NCI-H2107 treated with DMSO at 0.1 percent for 48 hours (cell line): ENCODE results near the gene SDR42E1.
A peak's percentile ranks its signal among the peaks of the same experiment; 100 is the strongest.
"Not testable (repeated sequence)": the region's sequence is repeated elsewhere in the genome, so short reads cannot be mapped to it uniquely, and the experiment has no call there.

Experiments
- DNase-seq: peaks from one replicate; lab custom pipeline; 2025; ENCODE audit not compliant: unreplicated experiment; lab: John Stamatoyannopoulos, UW

SDR42E1 gene

DNA sequence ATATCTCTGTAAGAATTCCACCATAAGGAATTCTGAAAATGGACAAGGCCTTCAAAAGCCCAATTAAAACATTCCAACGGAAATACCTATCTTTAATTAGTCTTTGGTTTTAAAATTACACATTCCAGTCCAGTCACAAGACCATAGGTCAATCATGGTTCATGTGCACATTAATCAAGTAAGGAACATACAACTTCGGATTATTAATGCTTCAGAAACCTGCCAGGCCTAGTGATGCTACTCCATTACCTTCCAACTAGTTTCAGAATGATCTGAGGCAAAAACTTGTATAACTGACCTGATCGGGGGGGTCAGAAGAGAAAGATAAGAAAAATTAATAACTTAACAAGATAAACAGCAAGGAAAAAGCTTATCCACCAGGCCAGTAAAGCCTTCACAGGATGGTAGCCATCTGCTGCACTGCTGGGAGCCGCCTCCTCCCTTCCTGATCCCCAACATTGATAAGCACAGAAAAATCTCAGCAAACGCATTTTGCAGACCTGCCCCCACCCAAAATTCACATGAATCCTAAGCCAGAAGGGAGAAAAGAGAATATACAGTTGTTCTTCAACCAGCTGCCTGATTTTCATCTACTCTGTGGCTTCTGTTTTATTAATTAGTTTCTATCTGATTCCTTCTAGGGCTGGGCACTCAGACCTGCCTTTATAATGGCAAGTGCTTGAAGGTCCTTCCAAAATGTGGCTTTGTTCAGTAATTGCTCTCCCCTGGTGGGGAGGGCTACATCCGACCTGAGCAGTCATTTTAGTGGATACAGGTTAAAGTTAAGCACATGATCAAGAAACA, 6.0 kb downstream of the SDR42E1 start:
- no peak for DNase-seq

- DNase-seq = no peak
Measured at GRCh38 chr16:82004601-82005000, 6.7 kb downstream of the SDR42E1 start.

DNA sequence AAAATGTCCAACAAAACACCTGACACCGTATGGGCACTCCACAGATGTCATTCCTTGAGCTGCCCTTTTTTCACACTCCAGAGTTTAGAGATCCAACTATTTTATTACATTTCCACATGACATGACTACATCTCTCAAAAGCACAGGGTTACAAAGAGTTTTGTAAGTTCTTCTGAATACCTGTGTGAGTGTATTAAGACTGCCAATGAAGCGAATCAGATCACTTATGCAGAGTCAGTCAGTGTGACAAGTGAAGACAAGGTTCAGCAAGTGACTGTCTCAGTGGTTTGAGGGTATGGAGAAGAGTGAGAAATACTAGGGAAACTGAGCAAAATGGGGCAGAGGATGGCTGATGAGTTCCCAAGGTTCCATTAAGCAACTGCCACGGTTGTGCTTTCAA, 8.4 kb downstream of the SDR42E1 start:
- DNase-seq = no peak

GRCh38 chr16:81997738-81998137, 13.5 kb downstream of the SDR42E1 start:
- DNase-seq = no peak

DNA sequence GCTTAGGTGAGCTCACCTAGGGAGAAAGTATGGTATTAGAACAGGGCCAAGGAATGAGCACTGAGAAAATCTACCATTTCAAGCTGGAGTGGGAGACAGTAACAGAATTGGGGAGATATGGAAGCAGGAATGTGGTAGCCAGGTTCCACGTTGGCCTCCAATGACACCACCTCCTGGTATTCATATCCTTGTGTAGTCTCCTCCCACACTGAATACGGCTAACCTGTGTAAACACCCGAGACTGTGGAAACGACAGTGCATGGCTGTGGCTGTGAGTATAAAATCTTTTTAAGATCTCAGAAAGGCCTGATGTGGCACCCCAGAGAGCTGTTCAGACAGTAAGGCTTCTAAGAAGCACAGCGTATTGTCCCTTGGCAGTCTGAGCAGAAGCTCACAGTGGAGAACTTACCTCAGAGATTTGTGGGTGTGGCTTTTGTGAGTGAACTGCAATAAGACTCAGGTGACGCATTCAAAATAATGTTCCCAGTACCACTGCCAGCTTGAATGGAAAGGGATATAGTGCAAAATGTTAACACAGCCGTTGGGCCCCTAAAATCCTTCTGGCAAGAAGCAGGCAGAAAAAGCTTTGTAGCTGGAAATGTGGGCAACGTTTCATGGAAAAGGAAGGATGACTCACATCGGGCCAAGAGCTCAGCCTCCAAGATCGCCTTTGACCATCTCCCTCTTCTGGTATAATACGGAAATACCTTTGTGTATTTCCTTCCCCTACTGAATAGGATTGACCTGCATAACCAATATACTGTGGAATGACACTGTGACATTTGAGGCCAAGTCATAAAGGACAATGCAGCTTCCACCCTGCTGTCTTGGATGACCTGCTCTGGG, 14.4 kb downstream of the SDR42E1 start:
- no peak for DNase-seq

- no peak for DNase-seq
Measured at GRCh38 chr16:81995651-81996050, 15.6 kb downstream of the SDR42E1 start.

DNA sequence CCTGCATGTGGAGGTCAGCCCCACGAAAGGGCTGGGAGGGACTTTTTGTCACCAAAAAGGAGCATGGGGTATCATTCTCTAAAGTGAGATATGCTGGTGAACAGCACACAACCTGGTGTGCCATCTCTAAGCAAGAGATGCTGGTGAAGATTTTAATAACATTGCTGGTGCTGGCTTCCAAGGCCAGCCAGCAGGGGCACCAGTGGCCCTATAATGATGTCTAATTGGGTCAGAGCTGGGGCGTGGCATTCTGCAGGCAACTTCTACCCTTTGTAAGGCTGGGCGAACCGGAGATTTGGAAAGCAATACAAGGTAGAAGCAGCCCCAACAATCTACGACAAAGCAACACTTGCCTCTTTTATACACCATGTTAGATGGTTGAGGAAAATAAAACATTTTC, 16.8 kb downstream of the SDR42E1 start:
- DNase-seq = no peak

DNA sequence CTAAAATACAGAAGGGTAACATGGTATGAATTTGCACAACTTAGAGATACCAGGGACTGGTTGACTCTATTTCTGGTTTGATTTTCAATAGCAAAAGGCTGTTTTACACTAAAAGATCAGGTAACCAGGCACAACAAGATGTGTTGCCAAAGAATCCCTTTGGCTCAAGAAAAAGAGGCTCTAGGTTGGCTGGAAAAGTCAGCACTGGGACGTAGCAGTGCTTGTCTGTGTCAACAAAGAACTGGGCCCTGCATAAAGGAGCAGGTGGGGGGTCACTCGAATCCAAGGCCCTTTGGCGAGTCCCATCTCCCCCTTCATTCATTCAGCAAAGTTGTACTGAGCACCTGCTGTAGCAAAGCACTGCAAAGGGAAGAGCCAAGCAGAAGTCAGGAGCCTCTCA, 18.4 kb downstream of the SDR42E1 start:
- no peak for DNase-seq

DNA sequence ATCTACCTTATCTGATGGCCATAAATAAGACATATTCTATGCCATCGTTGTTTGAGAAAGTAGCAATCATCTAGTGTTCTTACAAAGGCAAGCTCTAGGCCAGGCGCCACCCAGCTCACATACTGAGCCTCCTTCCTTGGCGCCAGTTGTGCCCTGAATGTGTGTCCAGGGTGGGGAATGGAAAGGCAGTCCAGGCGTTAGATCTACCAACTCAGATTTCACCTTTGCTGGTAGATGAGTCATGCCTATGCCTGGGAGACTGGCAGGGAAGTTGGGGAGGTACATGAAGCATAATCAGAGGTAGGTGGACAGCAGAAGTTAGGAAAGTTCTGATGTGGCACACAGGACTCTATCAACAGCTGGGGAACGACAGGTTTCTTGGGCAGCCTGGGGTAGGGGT, 23.6 kb downstream of the SDR42E1 start:
- no peak for DNase-seq

- no peak for DNase-seq
Measured at GRCh38 chr16:81987121-81987520, 24.1 kb downstream of the SDR42E1 start.

- not testable (repeated sequence) for DNase-seq
Measured at GRCh38 chr16:81977335-81977942, 33.8 kb downstream of the SDR42E1 start.

GRCh38 chr16:81975637-81976036, 35.6 kb downstream of the SDR42E1 start:
- no peak for DNase-seq

DNA sequence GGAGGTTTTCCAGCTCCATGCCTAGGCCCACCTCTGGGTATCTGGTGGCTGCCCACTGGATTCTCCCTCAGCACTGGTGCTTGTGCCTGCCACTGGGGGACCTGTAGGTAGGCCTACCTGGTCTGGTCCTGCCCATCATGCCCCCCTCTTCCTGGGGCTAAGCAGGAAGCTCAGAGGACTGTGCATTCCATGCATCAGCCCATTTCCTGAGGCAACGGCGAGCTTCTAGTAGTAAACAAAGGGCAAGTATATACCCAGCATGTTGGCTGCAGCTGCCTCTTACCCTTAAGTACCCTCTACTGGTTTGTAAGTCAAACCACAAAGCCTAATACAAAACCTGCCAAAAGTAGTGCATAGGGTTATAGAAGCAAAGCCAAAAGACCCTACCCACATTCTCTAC, 37.5 kb downstream of the SDR42E1 start:
- peak; percentile 19 for DNase-seq

DNA sequence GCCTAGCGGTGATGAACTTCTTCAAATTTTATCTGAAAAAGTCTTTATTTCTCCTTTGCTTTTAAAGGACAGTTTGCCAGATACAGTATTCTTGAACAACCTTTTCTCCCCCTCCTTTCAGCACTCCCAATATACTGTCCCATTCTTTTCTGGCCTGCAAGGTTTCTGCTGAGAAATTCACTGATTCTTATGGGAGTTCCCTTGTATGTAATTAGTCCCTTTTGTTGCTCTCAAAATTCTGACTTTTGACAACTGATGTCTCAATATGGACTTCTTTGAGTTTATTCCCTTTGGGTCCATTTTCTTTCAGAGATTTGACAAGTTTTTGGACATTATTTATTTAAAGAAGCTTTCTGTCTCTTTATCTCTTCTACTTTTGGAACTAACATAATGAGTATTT, 39.4 kb downstream of the SDR42E1 start:
- no peak for DNase-seq

GRCh38 chr16:81967358-81967757, 43.9 kb downstream of the SDR42E1 start:
- no peak for DNase-seq

DNA sequence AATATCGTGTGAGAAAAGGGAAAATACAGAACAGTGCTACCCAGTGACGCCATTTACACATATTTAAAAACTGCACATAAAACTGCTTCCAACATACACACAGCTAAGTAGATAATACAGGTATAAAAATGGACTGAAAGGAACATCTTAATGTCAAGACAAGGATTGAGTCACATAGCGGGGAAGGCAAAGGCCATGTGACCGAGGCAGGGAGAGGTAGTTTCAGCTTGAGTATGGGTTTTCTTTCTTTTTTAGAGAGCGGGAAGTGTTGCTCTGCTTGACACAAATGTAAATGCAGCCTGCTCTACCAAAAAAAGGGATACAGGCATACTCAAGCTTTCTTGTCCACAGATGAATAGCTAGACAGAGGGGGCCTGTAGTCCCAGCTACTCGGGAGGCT, 46.5 kb downstream of the SDR42E1 start:
- no peak for DNase-seq

DNA sequence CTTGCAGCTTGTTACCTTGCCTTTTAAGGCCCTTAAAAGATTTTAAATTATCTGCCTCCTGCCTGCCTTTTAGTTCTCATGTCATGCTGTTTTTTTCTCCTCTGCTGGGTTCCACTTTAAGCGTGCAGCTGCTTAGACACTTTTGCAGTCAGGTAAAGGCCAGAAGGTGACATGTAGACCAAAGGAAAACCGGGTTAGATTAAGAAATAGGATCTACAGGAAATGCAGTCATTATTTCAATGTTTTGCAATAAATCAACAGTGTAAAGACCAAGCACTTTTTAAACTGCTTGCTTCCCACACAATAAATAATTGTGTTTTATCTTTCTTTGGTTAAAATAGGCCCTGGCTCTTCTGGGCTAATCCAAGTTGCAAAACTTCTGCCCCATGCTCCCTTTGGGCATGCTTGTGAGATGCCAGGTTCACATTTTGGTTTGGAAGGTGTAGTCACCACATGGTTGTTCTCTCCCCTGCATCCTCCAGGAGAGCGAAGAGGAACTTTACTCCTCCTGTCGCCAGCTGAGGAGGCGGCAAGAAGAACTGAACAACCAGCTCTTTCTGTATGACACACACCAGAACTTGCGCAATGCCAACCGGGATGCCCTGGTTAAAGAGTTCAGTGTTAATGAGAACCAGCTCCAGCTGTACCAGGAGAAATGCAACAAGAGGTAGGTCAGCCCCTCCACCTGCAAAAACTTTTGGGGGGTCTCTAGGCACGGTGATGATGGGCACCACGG, 54.9 kb downstream of the SDR42E1 start:
- DNase-seq = no peak

- DNase-seq = no peak
Measured at GRCh38 chr16:81951564-81951963, 59.7 kb downstream of the SDR42E1 start.

DNA sequence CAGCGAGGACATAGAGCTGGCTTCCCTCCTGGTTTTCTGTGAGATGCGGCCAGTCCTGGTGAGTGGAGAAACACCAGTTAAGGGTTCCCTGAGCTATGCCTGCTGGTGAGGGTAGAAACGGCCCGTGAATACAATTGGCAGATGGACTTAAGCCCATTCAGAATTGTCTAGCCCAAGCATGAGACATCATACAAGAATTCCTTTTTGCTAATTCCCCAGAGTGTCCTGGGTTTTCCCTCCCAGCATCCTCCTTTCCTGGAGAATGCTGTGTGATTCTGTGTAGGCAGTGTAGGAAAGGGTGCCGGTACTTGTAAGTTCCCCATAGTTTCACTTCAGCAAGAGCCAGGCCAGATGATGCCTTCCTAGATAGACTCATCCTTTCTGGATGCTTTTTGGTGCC, 65.1 kb downstream of the SDR42E1 start:
- no peak for DNase-seq

- DNase-seq = no peak
Measured at GRCh38 chr16:81945665-81946064, 65.6 kb downstream of the SDR42E1 start.

DNA sequence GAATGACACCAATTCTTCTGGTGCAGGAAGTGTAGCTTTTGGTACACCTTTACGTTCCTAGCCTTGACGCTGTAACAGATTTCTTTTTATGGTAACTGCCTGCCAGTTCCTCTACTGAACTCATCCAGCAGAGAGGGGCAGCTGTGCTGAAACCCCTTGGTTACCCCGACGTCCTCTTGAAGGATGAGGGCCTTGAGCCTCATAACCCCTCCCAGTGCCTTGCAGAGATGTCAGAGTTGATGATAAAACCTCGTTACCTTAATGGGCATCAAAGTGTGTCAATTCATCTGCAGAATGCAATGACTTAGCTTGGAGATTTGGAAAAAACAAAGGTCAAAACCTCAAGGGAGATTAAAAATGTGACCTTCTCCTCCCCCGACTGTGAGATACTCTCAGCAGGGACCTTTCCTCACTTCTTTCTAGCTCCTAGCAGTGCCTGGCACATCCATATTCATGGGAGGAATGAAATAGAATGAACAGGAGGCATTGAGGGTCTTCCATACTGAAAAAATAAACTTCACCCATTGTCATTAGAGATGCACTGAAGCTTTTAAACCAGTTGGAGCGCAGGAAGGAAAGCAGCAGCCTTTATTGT, 69.2 kb downstream of the SDR42E1 start:
- no peak for DNase-seq
